Measurements from ENCODE around the gene GLB1L3. TPM values are rescaled to one million over a fixed set of nuclear protein-coding genes. Genes with fewer than 3 reads are reported as not detected.
A peak's percentile ranks its signal among the peaks of the same experiment; 100 is the strongest.

The GLB1L3 gene
- total RNA-seq, 1 experiment from 2014 or later = not detected

GRCh38 chr11:134330611-134331353 is 54.6 kb downstream of the GLB1L3 start (continued):
- no peak for TF ChIP-seq EZH2phosphoT487 (IDR thresholded peaks at IDR 0.05; ENCODE audit: borderline replicate concordance)
- no peak for TF ChIP-seq YY1 (IDR thresholded peaks at IDR 0.05; ENCODE audit: extremely low read depth, insufficient replicate concordance, low read depth, low read length)

DNA sequence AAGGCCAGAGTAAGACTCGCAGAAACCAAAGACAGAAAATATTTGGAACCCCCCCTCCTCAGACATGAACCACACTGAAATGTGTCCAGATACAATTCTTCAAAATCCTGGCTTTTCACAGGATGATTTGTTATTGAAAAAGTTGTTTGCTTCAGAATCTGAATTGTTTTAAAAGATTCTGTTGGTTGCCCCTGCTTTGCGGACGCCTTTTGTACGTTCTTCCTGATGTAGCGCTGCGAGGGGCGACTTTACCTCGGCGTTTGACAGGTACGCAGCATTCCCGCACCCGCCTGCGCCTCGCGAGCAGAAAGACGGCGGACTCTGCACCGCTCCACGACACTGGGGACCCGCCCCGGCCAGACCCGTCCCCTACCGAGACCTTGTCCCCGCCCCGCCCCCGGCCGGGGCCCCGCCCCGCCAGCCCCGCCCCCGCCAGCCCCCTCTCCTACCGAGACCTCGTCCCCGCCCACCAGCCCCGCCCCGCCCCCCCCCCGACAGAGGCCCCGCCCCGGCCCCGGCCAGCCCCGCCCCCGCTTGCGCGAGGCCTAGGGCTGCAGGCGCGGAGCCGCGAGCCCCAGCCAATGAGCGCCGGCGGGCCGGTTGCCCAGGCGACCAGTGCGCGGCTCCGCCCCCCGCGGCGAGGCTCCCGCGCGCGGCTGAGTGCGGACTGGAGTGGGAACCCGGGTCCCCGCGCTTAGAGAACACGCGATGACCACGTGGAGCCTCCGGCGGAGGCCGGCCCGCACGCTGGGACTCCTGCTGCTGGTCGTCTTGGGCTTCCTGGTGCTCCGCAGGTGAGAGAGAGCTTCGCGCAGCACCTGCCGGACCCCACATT is 55.4 kb downstream of the GLB1L3 start, which contains the start of gene GLB1L2:
TSS of gene GLB1L2 (plus strand) at position 635 of the 835 bp plus-strand sequence. CDS start at position 709, 74 bp downstream.
- BruUV-seq (replicated peaks) = no TSS peak
- H3K9me2 ChIP-seq (ENCODE audit: insufficient read depth) = no peaks in the 10 kb centered on the region
- H3K79me2 ChIP-seq (ENCODE audit: insufficient read depth, low read length) = 0 out of 2 replicates have a peak, but pooled peaks cover 4% of the 10 kb centered on the region
- H3K4me3 ChIP-seq (replicated peaks in 1 of 2; ENCODE audit: low read depth in 1 of 2, low read length in 2 of 2) = peak within 1 kb of the TSS; percentile 67 to 71
- TF ChIP-seq POLR2AphosphoS5 (IDR thresholded peaks at IDR 0.05; ENCODE audit: low read depth, low read length) (peak; percentile 28), ZNF274 (IDR thresholded peaks at IDR 0.05; ENCODE audit: low read depth, low read length) (no peak)
- TF ChIP-seq, protein P1, sequence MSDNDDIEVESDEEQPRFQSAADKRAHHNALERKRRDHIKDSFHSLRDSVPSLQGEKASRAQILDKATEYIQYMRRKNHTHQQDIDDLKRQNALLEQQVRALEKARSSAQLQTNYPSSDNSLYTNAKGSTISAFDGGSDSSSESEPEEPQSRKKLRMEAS (IDR thresholded peaks at IDR 0.05) = peak; percentile 77
- H3K27ac ChIP-seq (ENCODE audit: low read depth, low read length) = peak within 1 kb of the TSS; percentile 14; the same call in 1 of the 2 replicates
- ChIA-PET POLR2A (no interaction called here), RAD21 (ENCODE audit: low non-redundant PET in 1 of 2, low total read pairs in 2 of 2, uncharacterized antibody in 2 of 2, unreplicated experiment in 2 of 2) (no interaction called here), CTCF (no interaction called here)
- H3K9ac ChIP-seq (ENCODE audit: low read length) = peak within 1 kb of the TSS; percentile 72
- H3K36me3 ChIP-seq (ENCODE audit: control insufficient read depth in 1 of 2, insufficient read depth in 2 of 2, low read length in 2 of 2) = no peaks in the 10 kb centered on the region
- H3K27me3 ChIP-seq (ENCODE audit: insufficient read depth, low read length) = no peaks in the 10 kb centered on the region
- H3K4me1 ChIP-seq (ENCODE audit: control insufficient read depth in 1 of 2, insufficient read depth in 2 of 2, low read length in 2 of 2) = peaks cover 17 to 38% of the 10 kb centered on the region in 2 experiments; a peak in 3 of 4 replicates
- no peaks in the 10 kb centered on the region for H4K20me1 ChIP-seq (ENCODE audit: insufficient read depth)
- peak within 1 kb of the TSS; percentile 98 for H2AFZ ChIP-seq (ENCODE audit: low read depth, low read length, poor library complexity, severe bottlenecking)
- peak within 1 kb of the TSS; percentile 93 for H3K4me2 ChIP-seq (ENCODE audit: low read length)
- no peaks in the 10 kb centered on the region for H3K9me3 ChIP-seq (ENCODE audit: control insufficient read depth in 1 of 2, insufficient read depth in 1 of 2, low read depth in 1 of 2, low read length in 2 of 2)
- ATAC-seq = peak; percentile 90
- peak; percentile 45 for DNase-seq (ENCODE audit: low read depth, low spot score)
- intact Hi-C loops (cut with micrococcal nuclease) = loop anchor here (2.0 to 10.0 kb wide), 2 partner anchors 107 to 323 kb away; partner anchors contain the start of gene VPS26B
